HG03280 (cell line): ENCODE data around the gene YY1AP1.
"Not testable (repeated sequence)": the region's sequence is repeated elsewhere in the genome, so short reads cannot be mapped to it uniquely, and the experiment has no call there.

ENCODE experiments used
- ATAC-seq: cut with Tn5 transposase; IDR thresholded peaks from one replicate; pipeline ENCODE4 v1.9.1; 2021; ENCODE audit warnings: mild to moderate bottlenecking, moderate library complexity; ENCODE audit not compliant: unreplicated experiment

Gene YY1AP1

DNA sequence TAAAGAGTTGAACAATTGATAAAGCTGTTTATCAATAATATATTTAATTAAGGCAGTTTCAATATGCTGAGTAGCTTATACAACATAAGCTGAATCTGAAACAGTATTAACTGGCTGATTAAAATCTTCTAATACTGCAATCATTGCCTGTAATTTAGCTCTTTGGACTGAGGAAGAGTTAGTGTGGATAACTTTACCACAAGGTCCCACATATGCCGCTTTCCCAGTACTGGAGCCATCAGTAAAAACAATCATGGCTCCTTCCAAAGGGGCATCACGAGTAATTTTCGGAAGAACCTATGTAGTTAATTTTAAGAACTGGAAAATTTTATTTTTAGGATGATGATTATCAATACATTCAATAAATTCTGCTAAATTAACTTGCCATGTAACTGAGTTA, 7.0 kb upstream of the YY1AP1 start:
- no peak for ATAC-seq

DNA sequence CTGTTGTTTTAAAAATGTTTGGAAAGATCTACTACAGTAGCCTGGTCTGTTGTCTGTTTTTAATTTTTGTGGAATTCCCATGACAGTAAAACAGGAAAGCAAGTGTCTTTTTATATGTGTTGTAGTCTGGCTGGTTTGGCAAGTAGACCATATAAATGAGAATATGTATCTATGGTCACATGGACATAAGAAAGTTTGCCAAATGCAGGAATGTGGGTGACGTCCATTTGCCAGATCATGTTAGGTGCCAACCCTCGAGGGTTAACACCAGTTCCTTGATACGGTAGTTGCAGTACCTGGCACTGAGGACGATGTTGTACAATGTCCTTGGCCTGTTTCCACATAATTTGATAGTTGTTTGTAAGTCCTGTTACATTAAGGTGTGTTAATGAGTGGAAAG, 6.5 kb upstream of the YY1AP1 start:
- ATAC-seq: no peak

DNA sequence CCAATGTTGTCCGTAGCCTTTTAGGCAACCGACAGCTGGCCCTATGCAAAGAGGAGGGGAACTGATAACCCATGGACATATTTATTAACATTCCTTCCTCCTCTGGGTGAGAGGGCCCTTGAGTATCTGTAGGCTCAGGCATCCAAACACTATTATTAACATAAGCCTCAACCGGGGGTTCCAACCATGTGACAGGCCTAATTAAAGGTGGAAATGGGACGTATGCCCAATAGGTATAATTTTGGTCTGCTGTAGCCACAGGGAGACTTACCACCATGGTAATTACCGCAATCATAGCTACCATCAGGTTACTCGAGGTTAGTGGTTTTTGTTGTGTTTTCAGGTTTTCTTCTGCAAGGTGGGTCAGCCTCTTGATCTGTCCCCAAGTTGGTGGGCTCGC, 5.6 kb upstream of the YY1AP1 start:
- ATAC-seq: no peak

DNA sequence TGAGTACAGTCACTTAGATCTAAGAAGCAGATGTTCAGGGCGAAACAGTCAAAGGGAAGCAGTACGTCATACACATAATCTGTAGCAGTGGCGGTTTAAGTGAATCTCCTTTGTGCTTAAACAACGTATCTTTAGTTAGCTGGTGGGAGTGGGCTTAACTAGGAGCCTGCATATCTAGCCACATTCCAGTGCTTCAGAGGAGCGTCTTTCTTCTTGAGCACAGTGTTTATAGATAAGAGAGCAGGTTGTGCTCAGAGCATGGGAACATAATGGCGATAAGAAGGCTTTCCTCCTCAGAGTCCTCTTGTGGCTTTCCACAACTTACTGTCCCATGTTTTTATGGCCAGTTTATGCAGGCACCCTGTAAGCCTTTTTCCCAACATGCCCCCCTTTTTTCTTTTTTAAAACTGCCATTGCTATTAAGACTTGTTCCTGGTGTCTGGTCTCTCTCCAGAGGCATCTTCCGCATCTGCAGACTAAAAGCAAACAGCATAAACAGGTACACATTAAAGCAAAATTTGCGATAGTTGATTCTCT, 3.5 kb upstream of the YY1AP1 start:
- ATAC-seq: no peak

DNA sequence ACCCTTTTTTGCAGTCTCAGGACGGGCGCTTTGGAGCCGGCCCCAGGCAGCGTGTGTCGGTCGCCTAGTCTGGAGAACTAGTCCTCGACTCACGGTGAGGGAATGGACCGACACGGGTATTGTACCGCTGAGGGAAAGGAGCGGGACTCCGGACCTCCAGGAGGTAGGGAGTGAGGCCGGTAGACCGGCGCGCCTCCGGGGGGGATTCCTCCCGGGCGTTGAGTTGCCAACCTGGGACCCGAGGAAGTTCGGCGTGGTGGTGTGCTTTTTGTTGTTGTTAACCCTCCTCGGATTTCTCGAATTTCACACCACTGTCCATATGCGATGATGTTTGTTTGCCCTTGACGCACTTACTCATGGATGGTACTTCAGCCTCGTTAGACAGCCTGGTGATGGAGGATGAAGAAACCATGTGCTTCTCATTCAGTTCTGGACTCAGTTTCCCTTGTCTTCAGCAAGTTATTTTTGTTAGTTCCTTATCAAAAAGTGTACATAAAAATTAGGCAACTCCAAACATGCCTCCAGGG, 570 bp upstream of the YY1AP1 start, which contains the start of gene DAP3:
DAP3 (plus strand) TSS at position 11 of the 527 bp plus-strand sequence. CDS start 20,689 bp downstream, outside the sequence.
- not testable (repeated sequence) for ATAC-seq

DNA sequence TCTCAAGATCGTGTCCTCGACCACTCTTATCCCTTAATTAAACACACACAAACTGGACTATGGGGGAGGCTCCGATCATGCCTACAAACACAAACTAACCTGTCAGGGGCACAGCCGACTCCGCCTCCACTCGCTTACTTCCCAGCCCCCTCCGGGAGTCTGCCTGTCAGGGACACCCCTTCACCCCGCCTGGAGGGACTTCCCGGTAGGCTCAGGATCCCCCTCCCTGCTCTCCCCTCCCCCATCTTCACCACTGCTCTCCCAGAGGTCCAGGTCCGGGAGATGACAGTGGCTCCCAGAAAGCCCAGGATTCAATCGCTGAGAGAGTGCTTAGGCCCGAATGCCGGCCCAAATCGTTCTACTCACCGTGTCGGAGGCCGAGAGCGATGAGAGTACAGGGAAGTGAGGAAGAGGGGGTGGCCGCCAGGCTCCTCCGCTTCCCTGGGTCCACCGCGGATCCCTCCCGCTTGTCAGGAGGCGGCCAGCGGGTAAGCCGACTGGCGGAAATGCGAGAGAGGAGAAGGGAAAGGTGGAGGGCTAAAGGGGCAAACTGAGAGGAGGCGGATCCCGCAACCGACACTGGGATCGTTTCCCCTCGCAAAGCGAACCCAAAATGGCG, 760 bp downstream of the YY1AP1 start:
- peak; percentile 13 for ATAC-seq

DNA sequence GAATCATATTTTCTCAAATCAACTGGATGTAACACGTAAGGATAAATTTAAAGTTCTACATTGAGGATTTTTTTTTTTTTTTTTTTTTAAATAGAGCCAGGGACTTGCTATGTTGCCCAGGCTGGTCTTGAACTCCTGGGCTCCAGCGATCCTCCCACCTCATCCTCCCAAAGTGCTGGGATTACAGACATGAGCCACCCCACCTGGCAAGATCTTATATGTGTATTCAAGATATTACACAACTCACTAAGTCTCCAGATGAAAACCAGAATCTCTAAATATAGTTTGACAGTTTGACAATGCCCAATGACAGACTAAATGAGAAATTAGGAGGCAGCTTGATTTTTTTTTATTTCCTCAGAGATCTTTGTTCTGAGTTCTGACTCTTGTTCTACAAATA, 6.8 kb downstream of the YY1AP1 start:
- ATAC-seq: no peak

DNA sequence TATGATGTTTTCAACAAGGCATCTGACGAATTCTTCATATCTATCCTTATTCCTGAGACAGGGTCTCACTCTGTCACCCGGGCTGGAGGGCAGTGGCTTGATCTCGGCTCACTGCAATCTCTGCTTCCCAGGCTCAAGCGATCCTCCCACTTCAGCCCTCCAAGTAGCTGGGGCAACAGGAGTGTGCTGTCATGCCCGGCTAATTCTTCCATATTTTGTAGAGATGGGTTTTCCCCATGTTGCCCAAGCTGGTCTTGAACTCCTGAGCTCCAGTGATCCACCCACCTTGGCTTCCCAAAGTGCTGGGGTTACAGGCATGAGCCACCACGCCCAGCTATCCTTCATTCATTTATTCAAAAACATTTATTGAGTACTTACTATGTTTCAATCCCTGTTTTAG, 8.0 kb downstream of the YY1AP1 start:
- no peak for ATAC-seq

DNA sequence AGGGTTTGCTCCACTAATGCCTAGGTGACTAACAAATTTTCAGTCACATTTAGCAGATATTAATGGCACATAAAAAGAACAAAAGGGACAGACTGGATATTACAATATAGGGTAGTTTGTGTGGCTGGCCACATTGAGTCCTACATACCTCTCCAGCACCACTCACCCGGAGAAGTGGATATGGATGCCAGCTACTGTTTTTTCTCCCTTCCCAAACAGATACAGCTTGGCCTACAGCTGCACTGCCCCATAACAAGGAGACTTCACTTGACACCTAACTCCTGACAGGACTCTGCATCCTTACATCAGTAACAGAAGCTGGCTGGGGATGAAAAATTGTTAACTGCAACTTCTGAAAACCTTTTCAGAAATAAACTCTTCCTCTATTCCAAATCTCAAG, 9.6 kb downstream of the YY1AP1 start:
- not testable (repeated sequence) for ATAC-seq

DNA sequence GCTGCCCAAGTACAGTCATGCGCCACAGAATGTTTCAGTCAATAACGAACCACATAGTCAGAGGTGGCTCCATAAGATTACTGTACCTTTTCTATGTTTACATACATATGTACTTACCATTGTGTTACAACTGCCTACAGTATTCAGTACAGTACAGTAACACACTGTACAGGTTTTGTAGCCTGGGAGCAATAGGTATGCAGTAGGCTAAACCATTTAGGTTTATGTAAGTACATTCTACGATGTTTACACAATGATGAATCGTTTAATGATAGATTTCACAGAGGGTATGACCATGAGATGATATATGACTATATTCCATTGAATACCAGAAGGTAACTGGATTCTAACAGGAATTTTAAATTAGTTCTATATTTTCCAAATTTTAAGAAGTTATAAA, 10.5 kb downstream of the YY1AP1 start:
- no peak for ATAC-seq

DNA sequence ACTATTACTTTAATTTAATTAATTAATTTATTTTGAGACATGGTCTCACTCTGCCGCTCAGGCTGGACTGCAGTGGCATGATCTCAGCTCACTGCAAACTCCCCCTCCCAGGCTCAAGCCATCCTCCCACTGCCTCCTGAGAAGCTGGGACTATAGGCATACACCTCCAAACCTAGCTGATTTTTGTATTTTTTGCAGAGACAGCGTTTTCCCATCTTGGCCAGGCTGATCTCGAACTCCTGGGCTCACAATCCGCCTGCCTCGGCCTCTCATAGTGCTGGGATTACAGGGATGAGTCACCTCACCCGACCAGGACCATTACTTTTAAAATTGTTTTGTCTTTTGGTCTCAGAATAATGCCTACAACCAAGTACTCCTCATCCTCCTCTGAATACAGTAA, 15.6 kb downstream of the YY1AP1 start:
- no peak for ATAC-seq

DNA sequence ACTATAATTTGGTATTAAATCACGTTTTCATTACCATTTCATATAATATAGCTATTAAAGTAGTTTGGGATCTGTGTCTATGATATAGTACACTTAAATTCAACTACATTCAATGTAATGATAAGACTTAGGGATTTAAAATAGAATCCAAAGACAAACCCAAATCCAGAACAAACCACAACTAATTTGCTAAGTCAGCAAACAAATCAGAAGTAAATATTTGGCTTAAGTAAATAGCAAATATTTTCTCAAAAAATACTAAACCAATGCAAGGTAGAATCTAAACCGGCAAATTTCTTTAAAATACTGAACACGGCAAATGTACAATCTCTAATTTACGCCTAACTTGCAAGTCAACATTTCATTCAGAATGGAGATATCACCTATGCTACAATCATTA, 16.8 kb downstream of the YY1AP1 start:
- no peak for ATAC-seq

DNA sequence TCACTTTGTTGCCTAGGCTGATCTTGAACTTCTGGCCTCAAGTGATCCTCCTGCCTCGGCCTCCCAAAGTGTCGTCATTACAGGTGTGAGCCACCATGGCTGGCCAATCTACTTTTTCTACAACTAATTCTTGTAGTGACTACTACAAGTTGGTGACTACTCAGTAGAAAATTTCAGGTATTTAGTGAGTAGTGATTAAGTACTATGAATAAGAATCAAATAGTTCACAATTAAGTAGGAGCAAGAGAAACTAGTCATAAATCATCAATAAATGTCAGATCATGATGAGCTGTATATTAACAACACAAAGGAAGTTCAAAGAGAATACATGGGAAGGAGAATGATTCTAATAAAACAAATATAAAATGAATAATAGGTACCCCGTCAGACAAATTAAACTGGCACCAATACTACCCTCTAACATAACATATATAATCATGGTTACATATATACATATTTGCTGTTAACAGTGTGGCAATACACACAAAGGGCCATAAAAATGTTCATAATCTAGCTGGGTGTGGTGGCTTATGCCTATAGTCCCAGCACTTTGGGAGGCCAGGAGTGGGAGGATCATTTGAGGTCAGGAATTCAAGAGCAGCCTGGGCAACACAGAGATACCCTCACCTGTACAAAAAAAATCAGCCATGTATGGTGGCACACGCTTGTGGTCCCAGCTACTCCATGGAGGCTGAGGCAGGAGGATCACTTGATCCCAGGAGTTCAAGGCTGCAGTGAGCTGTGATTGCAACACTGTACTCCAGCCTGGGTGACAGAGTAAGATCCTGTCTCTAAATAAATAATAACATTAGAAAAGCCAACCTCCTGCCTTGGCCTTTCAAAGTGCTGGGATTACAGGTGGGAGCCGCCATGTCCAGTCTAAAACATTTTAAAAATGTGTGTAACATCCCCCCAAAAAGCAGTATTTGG, 19.1 kb downstream of the YY1AP1 start:
- no peak for ATAC-seq

DNA sequence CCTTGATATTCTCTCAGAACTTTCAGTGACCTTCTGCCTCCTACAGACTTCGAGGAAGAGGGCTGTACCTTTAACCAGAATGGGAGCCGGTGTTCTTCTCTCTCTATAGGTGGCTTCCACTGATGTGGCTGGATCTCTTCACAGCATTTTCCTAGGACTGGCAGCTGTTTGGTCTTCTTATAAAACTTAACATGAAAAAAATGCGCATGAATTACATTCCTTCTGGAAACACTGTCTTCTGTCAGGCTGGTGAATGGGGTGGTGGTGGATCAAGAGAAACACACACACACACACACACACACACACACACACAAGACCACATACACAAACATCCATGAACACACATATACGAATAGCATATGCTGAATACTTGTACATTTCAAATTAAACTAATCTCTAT, 27.3 kb downstream of the YY1AP1 start:
- not testable (repeated sequence) for ATAC-seq

DNA sequence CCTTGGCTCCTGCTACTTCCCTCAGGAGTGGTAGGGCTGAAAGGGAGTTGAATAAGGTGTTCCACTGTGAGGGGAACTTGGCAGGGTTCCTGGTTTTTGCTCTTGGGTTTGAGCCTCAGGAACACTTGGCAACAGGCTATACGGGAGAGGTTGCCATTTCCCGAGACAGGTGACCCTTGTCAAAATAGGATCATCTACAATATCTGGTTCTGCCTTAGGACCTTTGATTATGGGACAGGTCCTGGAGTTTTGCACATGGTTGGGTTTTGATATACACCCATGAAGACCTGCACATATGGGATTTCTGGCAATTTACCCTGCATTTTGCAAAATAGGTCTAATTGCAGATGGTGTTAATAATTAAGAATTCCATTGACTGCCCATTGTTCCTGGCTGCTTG, 31.1 kb downstream of the YY1AP1 start:
- ATAC-seq: no peak

DNA sequence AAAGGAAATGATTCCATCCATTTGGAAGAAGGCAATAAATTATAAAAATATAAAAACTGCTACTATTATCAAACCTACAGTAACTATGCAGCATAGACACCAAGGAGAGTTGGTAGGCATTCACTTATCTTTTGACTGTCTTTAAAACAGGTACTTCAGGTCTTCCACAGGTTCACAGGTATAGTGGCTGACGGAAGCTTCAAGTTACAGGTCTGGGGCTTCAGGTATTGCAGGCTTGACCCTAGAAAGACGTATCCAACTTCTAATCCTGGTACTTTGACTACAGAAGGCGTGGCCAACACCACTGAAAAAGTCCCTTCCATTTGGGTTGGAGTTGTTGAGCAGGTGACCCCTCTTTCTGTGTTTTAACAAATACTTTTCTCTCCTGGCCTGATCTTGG, 35.6 kb downstream of the YY1AP1 start:
- ATAC-seq: no peak

DNA sequence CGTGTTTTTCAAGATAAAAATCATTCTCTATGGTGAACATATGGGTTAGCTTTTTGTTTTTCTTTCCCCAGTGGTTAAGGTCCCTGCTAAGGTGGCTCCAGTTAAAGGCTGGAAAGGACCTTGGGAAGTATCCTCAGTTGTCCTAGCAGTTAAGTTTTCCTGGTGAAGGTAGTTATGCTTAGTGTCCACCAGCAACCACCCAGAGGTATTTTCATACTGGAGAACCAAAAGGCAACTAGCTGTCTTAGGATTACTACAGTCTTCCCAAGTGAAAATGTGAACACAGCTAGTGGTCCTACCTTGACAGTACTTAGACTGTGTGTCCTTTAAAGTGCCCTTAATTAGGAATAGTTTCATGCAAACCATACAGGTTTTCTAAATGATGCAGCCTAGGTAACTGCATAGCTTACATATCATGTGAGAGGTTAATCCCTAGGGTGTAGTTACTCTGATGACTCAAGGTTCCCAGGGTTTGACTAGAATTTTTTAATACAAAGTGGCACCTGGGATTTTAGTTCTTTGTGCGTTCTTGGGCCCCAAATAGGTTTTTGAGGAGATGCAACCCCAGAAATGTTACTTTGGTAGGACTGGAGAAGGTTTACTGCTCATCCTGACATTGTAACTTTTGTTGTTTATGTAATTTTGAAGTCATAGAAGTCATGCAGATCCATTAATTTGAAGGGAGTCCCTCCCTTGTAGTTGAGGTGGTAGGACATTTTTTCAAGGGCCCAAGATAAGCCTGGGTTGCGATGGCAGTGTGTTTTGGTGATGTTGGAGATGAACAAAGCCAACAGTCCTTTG, 36.5 kb downstream of the YY1AP1 start:
- ATAC-seq: no peak

DNA sequence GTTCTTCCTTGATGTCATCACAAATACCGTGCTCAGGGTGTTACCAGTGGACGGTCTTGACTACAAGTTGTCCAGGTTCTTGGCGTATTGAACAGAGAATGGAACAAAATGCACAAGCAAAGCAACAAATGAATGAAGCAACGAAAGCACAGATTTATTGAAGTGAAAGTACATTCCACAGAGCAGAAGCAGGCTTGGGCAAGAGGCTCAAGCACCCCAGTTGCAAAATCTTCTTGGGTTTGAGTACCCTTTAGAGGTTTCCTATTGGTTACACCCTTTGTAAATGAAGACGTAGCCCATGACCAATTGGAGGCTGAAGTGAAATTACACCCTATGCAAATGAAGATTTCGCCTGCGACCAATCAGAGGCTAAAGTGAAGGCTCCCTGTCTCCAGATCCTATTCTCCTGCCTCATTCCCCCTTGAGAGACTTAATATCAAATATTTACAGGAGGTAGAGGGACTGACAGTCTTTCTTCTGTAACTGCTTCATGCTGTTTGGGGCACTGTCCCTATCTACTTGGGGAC, 38.3 kb downstream of the YY1AP1 start:
- no peak for ATAC-seq

DNA sequence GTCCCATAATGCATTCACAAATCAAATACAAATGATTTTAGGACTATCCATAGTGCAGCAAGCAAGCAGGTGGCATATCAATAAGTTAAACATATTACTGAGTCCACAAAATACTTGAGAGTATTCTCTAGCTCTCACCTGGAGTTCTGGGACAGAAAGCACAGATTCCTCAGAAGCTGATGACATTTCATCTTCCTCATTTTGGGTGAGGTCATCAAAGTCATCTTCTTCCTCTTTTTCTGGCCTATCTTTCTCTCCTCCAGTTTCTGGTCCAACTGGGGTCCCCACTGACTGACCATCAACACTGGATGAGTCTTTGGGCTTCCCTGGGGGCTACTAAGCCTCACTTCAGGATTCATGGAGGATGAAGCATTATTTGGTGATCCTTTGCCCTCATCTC, 38.9 kb downstream of the YY1AP1 start:
- no peak for ATAC-seq

DNA sequence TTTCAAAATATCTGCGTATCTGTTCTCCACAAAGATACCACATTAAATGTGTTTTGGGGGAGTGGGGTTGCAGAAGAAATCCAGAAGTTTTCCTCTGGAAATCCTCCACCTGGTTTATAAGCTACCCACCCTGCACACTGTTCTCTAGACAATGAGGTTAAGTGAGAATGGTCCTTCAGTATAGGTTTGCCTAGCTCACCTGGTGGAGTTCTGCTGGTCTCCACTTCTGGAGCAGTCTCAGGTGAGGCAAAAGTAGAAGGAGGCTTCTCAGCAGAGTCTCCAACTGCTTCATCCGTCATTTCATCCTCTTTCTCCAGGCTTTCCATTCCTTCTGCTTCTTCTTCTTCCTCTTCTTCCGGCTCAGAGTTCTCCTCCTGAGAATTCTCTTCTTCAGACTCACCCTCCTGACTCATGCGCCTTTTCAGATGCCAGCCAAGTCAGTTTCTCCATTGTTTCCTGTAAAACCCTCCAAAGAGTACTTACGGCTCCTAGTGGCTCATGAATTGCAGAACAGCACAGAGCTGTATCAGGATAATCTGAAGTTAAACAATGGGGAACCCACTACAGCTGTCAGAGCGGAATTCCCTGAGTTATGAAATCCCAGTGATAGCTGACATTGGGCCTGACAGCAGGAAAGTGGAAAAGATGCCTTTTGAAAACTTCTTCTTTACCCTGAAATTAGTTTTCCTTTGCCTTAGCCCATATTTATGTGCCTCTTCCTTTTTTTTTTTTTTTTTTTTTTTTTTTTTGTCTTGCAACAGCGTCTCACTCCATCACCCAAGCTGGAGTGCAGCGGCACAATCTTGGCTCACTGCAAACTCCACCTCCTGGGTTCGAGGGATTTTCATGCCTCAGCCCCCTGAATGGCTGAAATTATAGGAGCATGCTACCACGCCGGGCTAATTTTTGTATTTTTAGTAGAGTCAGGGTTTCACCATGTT, 40.1 kb downstream of the YY1AP1 start:
- no peak for ATAC-seq
